EH (cell line): ENCODE data around the gene LSMEM2.
"Not testable (repeated sequence)": the region's sequence is repeated elsewhere in the genome, so short reads cannot be mapped to it uniquely, and the experiment has no call there.

ENCODE experiments used
- DNase-seq: peaks from one replicate; pipeline ENCODE4 v3.0.0-alpha.2; 2015; ENCODE audit warnings: low read depth

The LSMEM2 gene

DNA sequence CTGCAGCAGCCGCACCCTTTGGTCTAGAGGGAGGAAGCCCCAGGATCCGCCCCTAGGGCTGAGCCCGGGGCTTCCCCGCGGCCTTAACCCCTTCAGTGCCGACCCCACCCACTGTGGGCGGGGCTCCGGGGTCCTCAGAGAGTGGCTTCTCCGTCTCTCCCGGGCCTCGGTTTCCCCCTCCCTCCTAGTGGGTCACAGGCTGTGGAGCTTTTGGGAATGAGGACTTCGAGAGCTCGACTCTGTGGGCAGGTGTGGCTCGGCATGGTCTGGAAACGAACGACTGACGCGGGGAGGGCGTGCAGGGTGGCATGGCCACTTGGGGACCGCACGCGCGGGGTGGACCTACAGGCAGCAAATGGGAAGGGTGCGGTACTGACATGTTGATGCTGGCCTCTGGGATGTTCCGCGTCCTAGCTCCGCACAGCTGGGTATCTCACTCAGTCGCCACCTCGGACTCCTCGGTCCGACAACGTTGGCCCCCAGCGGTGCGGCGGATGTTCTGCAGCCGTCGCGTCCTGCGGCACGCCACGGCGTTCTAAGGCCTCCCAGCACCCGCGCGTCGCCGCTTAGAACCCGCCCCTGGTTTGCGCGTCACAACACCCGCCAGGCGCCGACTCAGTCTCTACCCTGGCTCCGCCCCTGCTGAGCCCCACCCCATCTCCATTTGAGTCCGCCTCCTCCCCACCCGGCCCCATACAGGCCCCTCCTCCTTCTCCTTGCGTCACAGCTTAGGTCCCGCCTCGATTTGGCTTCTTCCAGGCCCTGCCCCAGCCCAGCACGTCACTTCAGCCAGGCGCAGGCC, 20.1 kb downstream of the LSMEM2 start, which contains the start of the genes HYAL3 and NAA80:
Gene HYAL3 (minus strand): TSS at position 570 of the 802 bp plus-strand sequence. CDS start 3,803 bp downstream, outside the sequence.
Gene NAA80 (minus strand): TSS at position 570 of the 802 bp plus-strand sequence. CDS start 1,942 bp downstream, outside the sequence.
- peak; percentile 100 for DNase-seq

DNA sequence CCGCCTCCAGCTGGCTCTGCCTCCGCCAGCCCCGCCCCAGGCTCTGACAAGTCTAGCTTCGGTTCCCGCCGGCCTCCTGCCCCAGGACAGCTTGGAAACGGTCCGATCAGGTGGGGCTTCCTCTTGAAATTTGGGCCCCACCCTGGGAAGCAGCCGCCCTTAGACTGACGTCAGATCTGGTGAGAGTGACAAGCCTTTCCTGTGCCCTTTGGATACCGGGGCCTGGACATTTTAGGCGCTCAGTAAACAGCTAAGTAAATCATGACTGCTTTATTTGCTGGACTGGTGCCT, 20.7 kb downstream of the LSMEM2 start:
- DNase-seq, result no peak

DNA sequence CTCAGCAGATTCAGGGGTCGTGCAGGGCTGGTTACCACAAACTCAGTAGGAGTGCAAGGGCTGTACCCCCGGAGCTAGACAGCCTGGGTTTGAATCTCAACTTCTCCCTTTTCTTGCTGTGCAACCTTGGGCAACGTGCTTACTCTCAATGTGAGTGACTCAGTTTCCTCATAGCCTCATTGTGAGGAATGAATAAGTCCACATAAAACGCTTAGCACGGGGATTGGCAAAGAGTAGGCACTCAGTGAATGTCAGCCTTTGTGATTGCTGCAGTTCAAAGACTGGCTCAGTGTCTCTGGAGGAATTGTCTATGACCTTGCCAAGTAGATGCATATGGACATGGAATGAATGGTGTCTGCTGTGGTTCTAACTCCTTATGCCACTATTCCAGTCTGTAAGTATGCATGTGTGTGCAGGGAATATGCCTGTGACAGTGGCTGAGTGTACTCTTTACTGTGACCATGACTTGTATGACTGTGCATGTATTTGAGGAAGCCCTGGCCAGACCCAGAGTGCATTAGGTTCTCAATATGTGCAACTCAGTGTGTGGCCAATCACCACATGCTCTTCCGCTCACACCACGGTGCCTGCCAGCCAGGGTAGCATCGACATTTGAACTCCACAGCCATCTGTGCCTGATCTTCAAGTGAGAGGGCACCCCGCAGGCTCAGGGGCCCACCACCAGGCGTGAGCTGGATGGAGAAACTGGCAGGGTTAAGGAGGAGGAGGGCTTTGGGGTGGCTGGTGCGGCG, 21.2 kb downstream of the LSMEM2 start:
- peak; percentile 54 for DNase-seq

DNA sequence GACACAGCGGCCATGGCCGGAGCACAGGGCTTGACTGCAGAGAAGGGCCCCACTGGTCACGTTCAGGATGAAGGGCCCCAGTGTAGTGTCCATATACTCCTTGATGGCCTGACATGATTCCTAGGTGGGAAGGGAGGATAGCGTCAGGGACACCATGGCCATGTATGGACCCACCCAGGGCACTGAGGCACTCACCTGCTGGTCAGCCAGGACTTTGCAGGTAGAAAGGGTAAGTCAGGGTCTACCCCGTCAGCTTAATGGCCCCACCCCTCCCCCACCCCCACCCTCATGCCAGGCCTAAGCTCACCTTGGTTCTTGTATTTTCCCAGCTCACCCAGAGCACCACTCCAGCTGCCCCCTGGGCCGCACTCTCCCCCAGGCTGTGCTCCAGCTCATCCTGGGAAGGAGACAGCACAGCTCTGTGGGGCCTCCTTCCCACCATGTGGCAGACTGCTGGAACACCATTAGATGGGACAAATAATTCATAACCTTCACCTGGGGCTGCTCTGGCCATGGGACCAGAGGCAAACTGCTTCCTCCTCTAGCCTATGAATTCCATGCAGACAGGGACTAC, 21.9 kb downstream of the LSMEM2 start:
- no peak for DNase-seq

- no peak for DNase-seq
These were observed 23.5 kb downstream of the LSMEM2 start for GRCh38 chr3:50302095-50303012.

- peak; percentile 23 for DNase-seq
These were observed 24.3 kb downstream of the LSMEM2 start, which contains the start of gene HYAL1 for GRCh38 chr3:50303013-50303815. HYAL1 (minus strand) TSS chr3:50303574; CDS start chr3:50302956, 618 bp downstream.

GRCh38 chr3:50304601-50305000, 25.7 kb downstream of the LSMEM2 start:
- DNase-seq, result no peak

- DNase-seq, result not testable (repeated sequence)
These were observed 33.2 kb downstream of the LSMEM2 start for GRCh38 chr3:50312041-50312440.

DNA sequence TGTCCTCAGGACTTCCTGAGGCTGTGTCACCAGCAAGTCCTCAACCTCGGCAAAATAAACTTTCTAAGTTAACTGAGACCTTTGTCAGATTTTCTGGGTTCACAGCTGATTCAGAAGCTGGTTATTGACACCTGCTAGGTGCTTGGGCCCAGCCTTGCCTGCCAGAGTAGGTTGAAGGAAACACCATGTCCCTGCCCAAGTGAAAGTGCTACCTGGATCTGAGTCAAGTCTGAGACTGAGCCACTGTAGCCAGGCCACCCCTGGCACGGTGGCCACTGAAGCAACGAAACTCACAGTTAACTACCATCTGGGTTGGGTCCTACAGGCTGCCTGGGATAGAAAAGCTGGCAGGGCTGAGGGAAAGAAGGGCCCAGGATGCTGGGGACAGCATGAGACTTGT, 35.5 kb downstream of the LSMEM2 start:
- no peak for DNase-seq

DNA sequence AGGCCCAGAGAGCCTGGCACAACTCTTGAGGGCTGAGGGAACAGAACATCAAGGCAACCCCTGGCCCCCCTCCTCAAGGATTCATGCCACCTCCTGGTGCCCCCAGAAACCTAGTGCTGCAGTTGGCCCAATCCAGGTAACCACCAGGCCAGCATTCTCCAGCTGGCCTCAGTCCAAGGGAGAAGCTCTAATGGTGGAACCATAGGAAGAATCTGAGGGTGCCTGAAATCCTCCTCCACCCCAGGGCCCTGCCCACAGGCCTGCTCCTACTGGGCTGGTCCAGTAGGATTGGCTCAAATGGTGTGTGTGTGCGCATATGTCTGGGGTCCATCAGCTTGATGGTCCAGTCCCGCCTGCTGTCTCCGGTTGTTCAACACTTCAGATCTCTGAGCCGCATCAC, 35.9 kb downstream of the LSMEM2 start:
- no peak for DNase-seq

DNA sequence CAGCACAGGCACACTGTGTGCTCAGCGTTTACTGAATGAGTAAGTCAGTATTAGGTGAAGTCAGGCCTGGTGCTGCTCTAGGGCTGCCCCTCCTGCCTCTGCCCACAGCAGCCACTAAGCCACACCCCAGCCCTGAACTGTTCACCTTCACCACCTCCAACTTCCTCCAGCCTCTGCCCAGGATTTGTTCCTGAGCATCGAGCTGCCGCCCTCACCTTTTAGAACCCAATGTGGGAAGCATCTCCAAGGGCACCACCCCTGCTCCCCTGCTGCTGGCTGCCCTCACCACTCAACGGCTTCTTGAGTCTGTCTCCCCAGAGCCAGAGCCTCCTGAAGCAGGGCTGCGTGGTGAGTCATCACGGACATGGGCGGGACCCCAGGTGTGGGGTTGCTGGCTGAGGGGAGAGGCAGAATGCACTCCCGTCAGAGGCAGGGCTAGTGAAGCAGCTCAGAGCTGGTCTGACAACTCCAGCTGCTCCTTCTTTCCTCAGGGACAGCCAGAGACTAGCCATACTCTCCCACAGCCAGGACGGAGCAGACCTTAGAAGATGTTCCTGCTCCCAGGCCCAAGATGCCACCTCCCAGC, 37.9 kb downstream of the LSMEM2 start:
- no peak for DNase-seq

DNA sequence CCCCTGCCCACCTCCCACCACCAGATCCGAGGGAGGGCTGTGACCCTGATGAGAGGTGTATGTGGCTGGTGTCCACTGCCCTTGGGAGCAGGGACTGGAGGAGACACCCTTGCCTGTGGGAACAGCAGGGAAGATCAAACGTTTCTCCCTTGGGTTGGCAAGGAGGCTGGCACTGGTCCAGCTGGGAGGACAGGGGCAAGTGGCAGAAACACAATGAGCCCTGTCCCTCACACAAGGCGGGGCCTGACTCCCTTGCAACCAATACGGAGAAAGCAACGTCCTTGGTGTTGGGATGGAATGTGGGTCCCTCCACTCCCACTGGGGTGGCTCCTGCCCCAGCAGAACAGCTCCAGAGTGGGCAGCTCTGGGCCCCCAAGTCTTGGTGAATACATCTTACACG, 38.4 kb downstream of the LSMEM2 start:
- DNase-seq, result no peak

DNA sequence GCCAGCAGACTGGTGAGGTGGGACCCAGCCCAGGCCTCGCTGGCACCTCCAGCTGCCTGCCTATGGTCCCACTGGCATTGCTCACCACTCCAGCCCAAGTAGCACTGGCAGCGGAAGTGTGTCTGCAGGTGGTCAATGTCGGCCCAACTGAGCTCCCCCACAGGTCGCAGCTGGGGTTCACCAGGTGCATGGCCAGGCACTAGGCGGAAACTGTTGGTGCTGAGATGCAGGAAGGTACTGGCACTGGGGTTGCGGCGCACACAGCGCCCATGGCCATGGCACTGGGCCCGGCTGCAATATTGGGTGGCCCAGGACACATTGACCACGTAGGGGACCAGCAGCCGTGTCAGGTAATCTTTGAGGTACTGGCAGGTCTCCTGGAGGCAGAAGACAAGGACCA, 39.3 kb downstream of the LSMEM2 start:
- no peak for DNase-seq

DNA sequence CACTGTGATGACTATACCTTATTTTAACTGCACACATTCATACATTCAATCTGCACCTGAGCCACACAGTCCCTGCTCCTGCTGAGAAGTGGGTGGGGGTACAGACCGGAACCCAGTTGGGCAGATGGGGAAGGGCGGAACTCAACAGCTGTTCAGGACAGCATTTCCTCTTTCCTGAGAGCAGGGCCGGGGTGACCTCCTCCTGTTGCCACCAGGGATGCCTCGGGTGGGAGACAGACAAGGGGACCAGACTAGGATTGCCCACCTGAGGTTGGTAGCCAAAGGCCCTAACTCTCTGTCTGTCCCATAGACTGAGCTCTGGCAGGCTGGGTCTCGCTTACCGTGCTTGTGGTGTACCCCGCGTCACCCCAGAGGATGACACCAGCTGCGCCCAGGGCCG, 39.7 kb downstream of the LSMEM2 start:
- no peak for DNase-seq

DNA sequence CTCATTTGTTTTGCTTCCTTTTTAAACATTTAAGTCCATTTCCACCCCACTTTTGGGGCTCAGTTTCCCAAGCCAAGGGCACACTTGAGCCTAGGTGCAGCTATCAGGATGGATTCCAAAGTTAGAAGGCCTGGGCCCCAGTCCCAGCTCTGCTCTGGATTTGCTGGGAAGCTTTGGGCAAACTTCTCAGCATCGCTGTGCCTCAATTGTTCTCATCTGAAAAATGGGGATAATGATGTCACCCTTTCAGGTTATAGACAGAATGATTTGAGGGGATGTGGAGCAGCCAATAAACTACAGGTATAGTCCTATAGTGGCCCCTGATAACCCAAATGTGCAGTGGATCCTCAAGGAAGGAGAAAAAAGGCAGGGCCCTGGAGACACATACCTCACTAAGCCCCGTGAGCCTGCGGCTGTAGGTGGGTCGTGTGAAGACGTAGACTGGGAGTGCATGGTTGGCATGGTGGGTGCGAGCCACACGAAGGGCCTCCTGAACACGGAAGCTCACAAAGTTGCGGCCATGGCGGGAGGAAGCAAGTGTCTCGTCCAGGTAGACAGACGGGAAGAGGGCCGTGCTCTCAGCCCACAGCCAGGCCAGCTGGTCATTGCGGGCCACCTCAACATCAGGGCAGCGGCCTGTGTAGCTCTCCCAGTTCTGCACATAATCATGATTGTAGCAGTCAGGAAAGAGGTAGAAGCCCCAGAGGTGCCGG, 40.5 kb downstream of the LSMEM2 start:
- no peak for DNase-seq

- no peak for DNase-seq
These were observed 41.2 kb downstream of the LSMEM2 start for GRCh38 chr3:50319894-50320625.

GRCh38 chr3:50320853-50321335, 42.0 kb downstream of the LSMEM2 start:
- DNase-seq, result peak; percentile 75

DNA sequence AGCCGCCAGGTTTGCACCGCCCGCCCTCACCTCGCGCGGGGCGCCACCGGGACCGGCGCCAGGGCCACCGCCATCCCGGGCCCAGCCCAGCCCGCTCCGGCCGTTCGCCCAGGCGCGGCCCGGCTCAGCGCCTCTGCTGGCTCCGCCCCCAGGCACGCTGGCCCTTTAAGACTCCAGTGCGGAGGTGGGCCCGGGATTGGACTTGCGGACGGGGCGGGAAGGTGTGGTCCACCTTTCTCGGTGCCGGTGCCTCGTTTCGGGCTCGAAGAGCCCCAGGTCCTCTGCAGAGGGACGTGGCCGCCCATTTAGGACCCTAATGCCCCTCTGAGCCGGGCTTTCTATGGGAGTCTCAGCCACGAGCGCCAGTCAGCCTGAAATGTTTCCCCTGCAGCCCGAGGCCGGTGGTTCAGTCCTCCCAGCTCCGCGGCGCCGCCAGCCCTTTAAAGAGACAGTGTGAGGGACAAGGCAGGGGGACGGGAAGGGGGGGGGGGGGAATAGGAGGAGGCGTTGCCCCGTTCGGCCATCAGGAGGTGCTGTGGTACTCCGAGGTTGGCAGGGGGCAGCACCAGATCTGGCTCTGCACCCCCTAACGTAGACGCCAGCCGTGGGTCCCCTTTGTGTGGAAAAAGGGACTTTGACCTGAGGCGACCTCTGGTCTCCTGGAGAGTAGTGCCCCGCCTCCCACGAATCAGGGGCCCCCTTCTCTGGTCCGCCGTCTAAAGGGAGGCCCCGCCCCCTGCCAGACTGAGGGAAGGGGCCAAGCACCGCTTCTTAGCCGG, 42.6 kb downstream of the LSMEM2 start:
- DNase-seq, result peak; percentile 90

GRCh38 chr3:50322115-50322385, 43.2 kb downstream of the LSMEM2 start:
- no peak for DNase-seq
